Activated CD8-positive, alpha-beta memory T cell treated with anti-CD3 and anti-CD28 coated beads, Interleukin-2, amount 50 U/mL, for 1 hour (primary cell): ENCODE data around the gene RAD51B.

Experiments
- DNase-seq: peaks from one replicate; pipeline ENCODE4 v3.0.0-alpha.2; 2020; ENCODE audit errors: extremely low read depth

Gene RAD51B

DNA sequence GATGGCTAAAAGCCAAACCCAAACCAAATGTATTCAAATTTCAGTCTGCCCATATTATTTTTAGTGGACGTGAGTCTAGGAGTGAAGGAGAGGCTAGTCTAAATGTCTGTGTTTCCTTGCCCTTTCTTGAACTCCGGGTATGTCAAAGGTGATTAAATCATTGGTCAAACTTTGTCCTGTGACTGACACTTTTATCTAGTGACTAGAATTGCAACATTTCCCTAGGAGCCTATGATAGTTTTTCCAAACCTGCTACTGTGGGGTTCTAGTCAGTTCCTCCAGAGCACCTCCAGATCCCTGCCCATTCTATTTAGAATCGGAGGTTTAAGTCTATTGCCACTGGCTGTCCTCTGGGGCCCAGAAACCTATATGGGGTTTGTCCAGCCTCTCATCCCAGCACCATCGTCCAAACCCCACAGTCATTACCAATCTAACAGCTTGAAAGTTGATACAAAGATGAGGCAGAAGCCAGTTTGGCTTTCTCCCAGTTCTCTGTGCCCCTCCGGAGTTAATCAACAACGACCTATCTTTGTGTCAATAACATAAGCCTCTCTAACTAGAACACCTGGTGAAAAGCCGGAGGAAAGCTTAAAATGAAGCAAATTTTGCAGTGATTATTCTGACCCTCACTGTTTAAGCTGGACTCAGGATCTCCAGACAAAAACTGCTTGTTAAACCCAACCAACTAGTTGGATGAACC, 666.6 kb downstream of the RAD51B start:
- DNase-seq = no peak

DNA sequence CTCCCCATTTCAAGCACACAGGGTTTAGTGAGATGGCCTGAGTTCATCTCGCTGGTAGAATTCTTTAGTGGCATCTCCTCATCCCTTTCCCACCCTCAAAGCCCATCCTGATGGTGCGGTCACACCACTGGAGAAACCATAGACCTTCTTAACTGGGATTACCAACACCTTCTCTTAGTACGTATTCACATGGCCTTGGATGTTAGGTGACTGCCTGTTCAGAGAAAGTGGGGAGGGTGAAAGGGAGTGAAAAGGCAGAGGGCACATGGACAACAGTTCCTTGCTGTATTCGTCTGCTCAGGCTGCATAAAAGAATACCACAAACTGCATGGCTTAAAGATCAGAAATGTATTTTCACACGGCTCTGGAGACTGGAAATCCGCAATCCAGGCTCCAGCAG, 667.2 kb downstream of the RAD51B start:
- no peak for DNase-seq

DNA sequence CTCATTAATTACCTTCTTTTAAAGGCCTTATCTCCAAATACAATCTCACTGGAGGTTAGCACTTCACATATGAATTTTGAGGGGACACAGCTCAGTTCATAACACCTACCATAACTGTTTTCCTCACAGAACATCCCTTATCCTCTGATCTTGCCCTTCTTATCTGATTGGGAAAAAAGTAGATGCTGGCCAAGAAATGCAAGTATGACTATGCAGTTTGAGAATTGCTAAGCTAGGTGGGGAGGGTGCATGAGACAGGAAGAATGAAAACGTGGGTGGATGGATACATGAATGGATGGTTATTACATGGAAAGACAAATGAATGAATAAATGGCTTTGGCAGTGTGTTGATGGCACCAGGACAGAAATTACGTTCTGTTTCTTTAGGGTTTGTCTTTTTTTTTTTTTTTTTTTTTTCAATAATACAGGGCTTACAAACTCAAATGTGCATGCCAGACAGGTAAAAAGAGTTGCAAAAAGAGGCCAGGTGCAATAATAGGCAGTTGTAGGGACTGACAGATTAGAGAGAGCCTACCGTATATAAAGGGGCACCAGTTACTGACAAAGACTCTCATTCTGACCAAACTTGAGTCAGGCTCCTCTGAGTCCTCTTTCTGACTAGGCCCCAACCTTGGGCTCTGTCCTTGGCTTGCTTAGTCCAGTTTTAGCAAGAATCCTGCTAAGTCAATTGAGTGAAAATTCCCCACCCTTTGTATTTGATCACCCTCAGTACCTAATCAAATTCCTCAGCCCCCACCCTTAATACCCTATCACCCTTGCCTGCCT, 668.4 kb downstream of the RAD51B start:
- no peak for DNase-seq

DNA sequence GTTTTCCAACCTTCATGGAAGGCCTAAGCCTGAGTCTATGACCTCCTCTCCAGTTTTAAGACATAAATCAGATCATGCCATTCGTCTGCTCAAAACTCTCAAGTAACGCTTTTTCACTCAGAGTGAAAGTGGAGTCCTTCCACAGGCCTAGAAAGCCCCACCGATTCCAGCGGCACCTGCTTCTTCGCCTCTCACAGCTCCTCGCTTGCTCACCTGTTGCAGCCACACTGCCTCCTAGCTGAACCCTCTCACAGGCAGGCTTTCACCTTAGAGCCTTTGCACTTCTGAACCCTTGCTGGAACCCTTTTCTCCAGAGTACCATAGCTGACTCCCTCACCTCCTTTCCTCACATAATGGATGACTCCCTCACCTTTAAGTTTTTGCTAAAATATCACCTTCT, 672.2 kb downstream of the RAD51B start:
- DNase-seq = no peak

- no peak for DNase-seq
These were observed 673.0 kb downstream of the RAD51B start for GRCh38 chr14:68492381-68493151.

DNA sequence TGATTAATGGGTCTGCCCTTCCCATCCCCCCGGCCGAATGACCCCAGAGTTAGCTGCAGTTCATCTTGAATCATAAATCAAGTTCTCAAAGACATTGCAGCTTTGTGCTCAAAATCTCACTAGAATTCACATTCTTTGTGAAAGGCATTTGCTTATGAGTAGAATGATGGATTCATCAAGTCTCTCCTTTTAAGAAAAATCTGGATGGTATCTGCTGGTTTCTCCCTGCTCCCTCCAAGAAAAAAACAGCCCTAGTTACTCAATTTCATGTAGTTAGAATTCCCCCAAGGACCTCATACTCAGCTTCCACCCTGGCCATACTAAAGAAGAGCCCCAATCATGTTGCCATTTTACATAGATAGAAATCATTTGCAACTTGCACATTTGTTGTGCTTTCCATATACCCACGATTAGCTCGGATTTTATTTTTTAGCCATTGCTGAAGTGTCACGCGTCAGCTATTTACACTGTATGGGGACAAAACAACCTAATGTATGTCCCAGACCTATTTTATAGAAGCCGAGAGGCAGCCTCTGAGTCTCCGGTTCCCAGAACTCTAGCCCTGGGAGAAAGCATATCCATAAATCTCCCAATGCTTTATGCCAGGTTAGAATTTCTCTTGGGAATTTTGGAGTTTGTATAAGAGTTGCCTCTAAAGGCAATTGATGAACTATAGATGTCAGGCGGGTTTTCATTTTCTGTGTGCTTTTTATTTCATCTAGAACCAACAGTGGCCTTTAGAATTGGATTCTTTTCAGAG, 673.8 kb downstream of the RAD51B start:
- DNase-seq = no peak

- no peak for DNase-seq
These were observed 675.8 kb downstream of the RAD51B start for GRCh38 chr14:68495101-68496039.

DNA sequence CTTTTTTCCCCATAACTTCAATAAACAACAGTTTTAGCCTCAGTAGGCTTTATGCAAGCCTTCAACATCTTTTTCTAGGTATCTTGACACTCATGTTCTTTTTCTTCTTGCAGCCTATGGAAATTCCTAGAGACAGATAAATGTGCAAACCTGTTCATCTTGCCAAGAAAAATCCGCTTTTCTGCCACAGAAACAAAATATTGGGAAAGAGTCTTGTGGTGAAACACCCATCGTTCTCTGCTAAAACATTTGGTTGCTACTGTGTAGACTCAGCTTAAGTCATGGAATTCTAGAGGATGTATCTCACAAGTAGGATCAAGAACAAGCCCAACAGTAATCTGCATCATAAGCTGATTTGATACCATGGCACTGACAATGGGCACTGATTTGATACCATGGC, 677.4 kb downstream of the RAD51B start:
- DNase-seq = no peak

- no peak for DNase-seq
These were observed 679.9 kb downstream of the RAD51B start for GRCh38 chr14:68499451-68499850.

- no peak for DNase-seq
These were observed 681.6 kb downstream of the RAD51B start for GRCh38 chr14:68501171-68501570.

- no peak for DNase-seq
These were observed 682.1 kb downstream of the RAD51B start for GRCh38 chr14:68501614-68502052.

- no peak for DNase-seq
These were observed 682.7 kb downstream of the RAD51B start for GRCh38 chr14:68502230-68502629.

DNA sequence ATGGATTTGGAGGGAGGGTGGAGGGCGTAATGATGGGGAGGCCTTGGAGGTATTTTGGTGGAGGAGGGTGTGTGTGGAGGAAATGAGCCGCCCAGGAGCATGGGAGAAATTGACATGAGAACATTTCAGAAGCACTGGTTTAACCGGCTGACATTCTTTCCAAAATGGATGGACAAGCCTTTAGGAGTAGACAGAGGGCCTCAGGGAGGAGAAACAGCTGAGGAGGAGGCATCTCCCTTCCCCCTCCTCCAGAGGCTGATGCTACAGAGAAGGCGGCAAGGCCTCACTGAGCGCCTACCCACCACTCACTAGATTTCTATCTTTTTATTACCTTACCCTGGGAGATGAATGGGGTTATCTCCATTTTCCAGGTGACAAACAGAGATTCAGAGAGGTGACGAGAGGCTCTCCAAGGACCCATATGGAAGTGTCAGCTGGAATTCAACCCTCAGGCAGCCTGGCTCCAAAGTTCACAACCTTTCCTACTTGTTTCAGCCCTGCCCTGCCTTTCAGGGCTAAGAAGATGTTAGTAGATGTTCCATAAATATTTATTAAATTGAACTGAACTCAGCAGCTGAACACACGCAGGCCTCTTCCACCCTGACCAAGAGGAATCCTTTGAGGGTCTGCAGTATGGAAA, 683.7 kb downstream of the RAD51B start:
- no peak for DNase-seq

GRCh38 chr14:68504861-68505260, 685.3 kb downstream of the RAD51B start:
- DNase-seq = no peak

DNA sequence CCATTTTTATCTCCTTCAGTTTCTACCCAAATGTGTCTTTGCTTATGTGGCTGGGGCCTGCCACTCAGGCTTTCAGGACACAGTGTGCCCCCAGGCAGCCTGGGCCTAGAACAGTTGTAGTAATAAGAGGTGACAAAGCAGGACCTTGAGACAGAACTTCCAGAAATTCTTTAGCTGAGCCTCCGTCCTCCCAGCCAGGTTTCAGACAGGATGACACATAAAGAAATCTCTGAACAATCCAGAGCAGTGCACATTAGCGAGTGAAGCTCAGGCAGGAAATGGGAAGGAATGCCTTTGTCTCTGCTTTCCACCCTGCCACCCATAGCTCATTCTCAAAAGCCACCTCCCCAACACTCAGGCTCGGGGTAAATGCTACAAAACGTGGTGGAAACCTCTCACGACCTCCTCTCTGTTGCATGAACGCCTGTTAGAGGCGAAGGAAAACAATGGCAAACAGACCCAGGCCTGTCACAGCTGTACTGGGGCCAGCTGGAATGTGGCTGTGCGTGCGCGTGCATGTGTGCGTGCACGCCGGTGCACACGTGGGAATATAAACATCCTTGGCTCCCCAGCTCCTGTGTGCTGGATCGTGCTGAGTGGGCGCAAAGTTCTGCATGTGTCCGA, 686.6 kb downstream of the RAD51B start:
- DNase-seq = no peak

- no peak for DNase-seq
These were observed 687.3 kb downstream of the RAD51B start for GRCh38 chr14:68506645-68507419.

DNA sequence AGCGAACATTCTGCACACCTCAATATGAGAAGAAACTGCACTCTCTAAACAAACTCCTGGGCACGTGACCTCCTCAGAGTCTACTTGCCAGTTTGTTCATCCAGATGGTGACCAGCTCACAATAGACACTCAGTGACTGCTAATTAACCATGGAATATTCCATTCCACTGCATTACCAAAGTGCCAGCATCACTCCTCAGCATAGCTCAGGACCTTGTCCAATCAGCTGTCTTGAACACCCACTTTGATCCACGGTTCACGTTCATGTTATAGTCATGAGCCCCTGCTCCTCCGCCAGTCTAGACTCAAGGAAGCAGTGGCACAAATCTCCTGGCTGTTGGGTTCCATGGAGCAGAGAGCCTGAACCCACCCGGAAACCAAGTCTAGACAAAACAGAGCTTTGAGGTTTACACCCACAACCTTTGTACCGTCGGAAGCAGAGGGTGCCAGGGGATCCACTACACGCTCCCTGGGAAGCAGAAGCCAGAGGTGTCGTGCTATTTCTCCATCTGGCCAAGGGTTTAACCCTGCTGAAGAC, 688.0 kb downstream of the RAD51B start:
- DNase-seq = peak; percentile 39

GRCh38 chr14:68508581-68508980, 689.0 kb downstream of the RAD51B start:
- DNase-seq = no peak
